HepG2 (cell line): ENCODE data around the gene KSR1. TPM values are rescaled to one million over a fixed set of nuclear protein-coding genes. Genes with fewer than 3 reads are reported as not detected.
A peak's percentile ranks its signal among the peaks of the same experiment; 100 is the strongest.

ENCODE experiments used
- BCL6 ChIP-seq: IDR thresholded peaks from 2 replicates; pipeline ENCODE4 v1.6.1; 2016; ENCODE audit warnings: missing genetic modification reagents, missing compliant biosample characterization
- BRF2 ChIP-seq: sonication (generic); formaldehyde crosslinking; IDR thresholded peaks from 2 replicates; pipeline ENCODE4 v1.8.1; 2022; ENCODE audit warnings: mild to moderate bottlenecking, missing genetic modification reagents
- E2F2 ChIP-seq: sonication (generic); formaldehyde crosslinking; IDR thresholded peaks from 2 replicates; pipeline ENCODE4 v1.4.0; 2020; ENCODE audit warnings: missing genetic modification reagents, borderline replicate concordance
- FOXA1 ChIP-seq, 2 experiments: fragments of 450-650 bp in 1 of 2; sonication (generic) in 1 of 2; formaldehyde crosslinking in 1 of 2; IDR thresholded peaks; 2 replicates each; pipeline versions ENCODE4 v1.4.0 to v1.6.1; 2016 to 2020; ENCODE audit warnings: missing genetic modification reagents in 1 of 2
- FOXO4 ChIP-seq: sonication (generic); formaldehyde crosslinking; conservative IDR thresholded peaks from 2 replicates; pipeline ENCODE4 v1.8.1; 2023; ENCODE audit warnings: missing genetic modification reagents
- GABPB1 ChIP-seq: IDR thresholded peaks from 2 replicates; pipeline ENCODE4 v1.6.1; 2016; ENCODE audit warnings: mild to moderate bottlenecking, missing genetic modification reagents, moderate library complexity, missing compliant biosample characterization
- JUN ChIP-seq: sonication (generic); formaldehyde crosslinking; IDR thresholded peaks from 2 replicates; pipeline ENCODE4 v1.4.0; 2020; ENCODE audit warnings: mild to moderate bottlenecking, missing genetic modification reagents
- KLF13 ChIP-seq: sonication (generic); formaldehyde crosslinking; IDR thresholded peaks from 2 replicates; pipeline ENCODE4 v1.4.0; 2020; ENCODE audit warnings: mild to moderate bottlenecking, missing genetic modification reagents
- KLF16 ChIP-seq, 2 experiments: sonication (generic) in 1 of 2; formaldehyde crosslinking in 1 of 2; IDR thresholded peaks; 2 replicates each; pipeline versions ENCODE4 v1.6.1 to v1.8.0; 2016 to 2023; ENCODE audit warnings: missing genetic modification reagents in 2 of 2, missing compliant biosample characterization in 1 of 2
- MED13 ChIP-seq: sonication (generic); formaldehyde crosslinking; IDR thresholded peaks from 2 replicates; pipeline ENCODE4 v1.5.0; 2020; ENCODE audit warnings: missing genetic modification reagents
- NKX3-1 ChIP-seq: sonication (generic); formaldehyde crosslinking; IDR thresholded peaks from 2 replicates; pipeline ENCODE4 v1.5.0; 2020; ENCODE audit warnings: missing genetic modification reagents
- NR3C1 ChIP-seq: sonication (generic); formaldehyde crosslinking; IDR thresholded peaks from 2 replicates; pipeline ENCODE4 v1.4.0; 2020; ENCODE audit warnings: missing genetic modification reagents
- PAX8 ChIP-seq: sonication (generic); formaldehyde crosslinking; IDR thresholded peaks from 2 replicates; pipeline ENCODE4 v1.8.0; 2022; ENCODE audit warnings: mild to moderate bottlenecking, missing genetic modification reagents, borderline replicate concordance
- PHF8 ChIP-seq: sonication (generic); formaldehyde crosslinking; IDR thresholded peaks from 2 replicates; pipeline ENCODE4 v1.5.0; 2020; ENCODE audit warnings: missing genetic modification reagents
- SATB2 ChIP-seq: sonication (generic); formaldehyde crosslinking; IDR thresholded peaks from 2 replicates; pipeline ENCODE4 v1.5.0; 2020; ENCODE audit warnings: missing genetic modification reagents
- SIN3B ChIP-seq: fragments of 150-350 bp; IDR thresholded peaks from 2 replicates; pipeline ENCODE4 v1.6.1; 2014; ENCODE audit warnings: low read length
- SOX6 ChIP-seq, 2 experiments: fragments of 450-650 bp in 1 of 2; sonication (generic) in 1 of 2; formaldehyde crosslinking in 1 of 2; IDR thresholded peaks; 2 replicates each; pipeline versions ENCODE4 v1.4.0 to v1.6.1; 2017 to 2020; ENCODE audit warnings: antibody characterized with exemption in 1 of 2, mild to moderate bottlenecking in 1 of 2, missing genetic modification reagents in 1 of 2
- SYNCRIP ChIP-seq: fragments of 200-400 bp; formaldehyde crosslinking; IDR thresholded peaks from 2 replicates; pipeline ENCODE4 v1.6.1; 2018; ENCODE audit warnings: mild to moderate bottlenecking, low read depth, low read length; ENCODE audit not compliant: insufficient read depth
- TFE3 ChIP-seq: IDR thresholded peaks from 2 replicates; pipeline ENCODE4 v1.6.1; 2016
- TMF1 ChIP-seq: sonication (generic); formaldehyde crosslinking; IDR thresholded peaks from 2 replicates; pipeline ENCODE4 v1.8.1; 2022; ENCODE audit warnings: low read depth, missing genetic modification reagents
- ZNF432 ChIP-seq: sonication (generic); formaldehyde crosslinking; IDR thresholded peaks from 2 replicates; pipeline ENCODE4 v1.5.0; 2020; ENCODE audit warnings: missing genetic modification reagents, mild to moderate bottlenecking, borderline replicate concordance
- ZNF781 ChIP-seq: sonication (generic); formaldehyde crosslinking; IDR thresholded peaks from 2 replicates; pipeline ENCODE4 v1.5.1; 2020; ENCODE audit warnings: borderline replicate concordance, mild to moderate bottlenecking, missing genetic modification reagents; ENCODE audit errors: not compliant biosample characterization
- ZNF782 ChIP-seq: sonication (generic); formaldehyde crosslinking; IDR thresholded peaks from 2 replicates; pipeline ENCODE4 v1.4.0; 2020; ENCODE audit warnings: missing genetic modification reagents, mild to moderate bottlenecking, borderline replicate concordance
- ZNF841 ChIP-seq: sonication (generic); formaldehyde crosslinking; IDR thresholded peaks from 2 replicates; pipeline ENCODE4 v1.8.1; 2023; ENCODE audit warnings: missing genetic modification reagents, borderline replicate concordance
- ZNF850 ChIP-seq: sonication (generic); formaldehyde crosslinking; conservative IDR thresholded peaks from 2 replicates; pipeline ENCODE4 v1.9.0; 2021; ENCODE audit warnings: mild to moderate bottlenecking, missing genetic modification reagents
- polyA plus RNA-seq, 8 experiments: library from polyadenylated mRNA; depleted of rRNA in 3 of 8; stranded (reverse) in 7 of 8; unstranded in 1 of 8; fragments of >200 nt; fragmentation: Illumina TruSeq in 4 of 8; extraction: Trizol in 4 of 8; gene quantifications; 2 replicates each; pipeline versions ENCODE4 v1.2.1 to v1.2.3, GENCODE V29; 2011 to 2016; ENCODE audit warnings: low read depth in 4 of 8, missing spikeins in 1 of 8, mixed read lengths in 1 of 8; ENCODE audit not compliant: insufficient read depth in 1 of 8
- total RNA-seq, 5 experiments: library from RNA; depleted of rRNA; stranded (reverse); fragments of >200 nt; fragmentation: Illumina TruSeq; extraction: Trizol; gene quantifications; 2 replicates each; pipeline ENCODE4 v1.2.3, GENCODE V29; 2016; ENCODE audit warnings: low read depth in 1 of 5

The KSR1 gene
- total and polyA plus RNA-seq, 2 of the 13 experiments (the other 11 are each of a cell fraction or from before 2014, with no cell fraction given), result 10.1 to 16.6 TPM

GRCh38 chr17:27520491-27521185, 64.4 kb downstream of the KSR1 start (continued):
- TF ChIP-seq FOXO4 (CRISPR knock-in tag), result no peak
- TF ChIP-seq TMF1 (CRISPR knock-in tag), result no peak
- no peak for TF ChIP-seq KLF13 (CRISPR knock-in tag)
- no peak for TF ChIP-seq MED13 (CRISPR knock-in tag)
- TF ChIP-seq NKX3-1 (CRISPR knock-in tag), result no peak
- no peak for TF ChIP-seq JUN
- TF ChIP-seq BCL6 (CRISPR knock-in tag), result no peak
- TF ChIP-seq KLF16 (CRISPR knock-in tag; IDR thresholded peaks at IDR 0.05), result no peak
- no peak for TF ChIP-seq PHF8
- no peak for TF ChIP-seq ZNF781
- no peak for TF ChIP-seq BRF2 (CRISPR knock-in tag)
- no peak for TF ChIP-seq NR3C1
- TF ChIP-seq SATB2 (CRISPR knock-in tag), result no peak
- TF ChIP-seq PAX8 (CRISPR knock-in tag), result no peak
- TF ChIP-seq E2F2, result no peak
- no peak for TF ChIP-seq ZNF782 (CRISPR knock-in tag)
- TF ChIP-seq ZNF432 (CRISPR knock-in tag), result no peak
- no peak for TF ChIP-seq FOXA1 (IDR thresholded peaks at IDR 0.05)
- 0 out of 2 replicates have a peak, but pooled peaks have one; percentile 8 for TF ChIP-seq FOXA1 (CRISPR knock-in tag; IDR thresholded peaks at IDR 0.05)
- no peak for TF ChIP-seq SYNCRIP
- TF ChIP-seq SIN3B, result no peak
- TF ChIP-seq ZNF841 (CRISPR knock-in tag), result no peak
- no peak for TF ChIP-seq ZNF850
- no peak for TF ChIP-seq SOX6 (IDR thresholded peaks at IDR 0.05)
- peak; percentile 65 for TF ChIP-seq SOX6 (CRISPR knock-in tag; IDR thresholded peaks at IDR 0.05)
- TF ChIP-seq GABPB1 (CRISPR knock-in tag), result peak; percentile 33
- 0 out of 2 replicates have a peak, but pooled peaks have one; percentile 26 for TF ChIP-seq TFE3 (CRISPR knock-in tag)
